DMS 273 treated with DMSO at 0.1 percent for 48 hours (cell line): ENCODE results near the gene NBPF1.
"Not testable (repeated sequence)": the region's sequence is repeated elsewhere in the genome, so short reads cannot be mapped to it uniquely, and the experiment has no call there.

ENCODE experiments used
- DNase-seq: peaks from one replicate; lab custom pipeline; 2025; lab: John Stamatoyannopoulos, UW

NBPF1 gene

GRCh38 chr1:16613185-16614147, at the start of gene NBPF1:
TSS of gene NBPF1 (minus strand) at chr1:16613564.
- DNase-seq, result peak; percentile 98

DNA sequence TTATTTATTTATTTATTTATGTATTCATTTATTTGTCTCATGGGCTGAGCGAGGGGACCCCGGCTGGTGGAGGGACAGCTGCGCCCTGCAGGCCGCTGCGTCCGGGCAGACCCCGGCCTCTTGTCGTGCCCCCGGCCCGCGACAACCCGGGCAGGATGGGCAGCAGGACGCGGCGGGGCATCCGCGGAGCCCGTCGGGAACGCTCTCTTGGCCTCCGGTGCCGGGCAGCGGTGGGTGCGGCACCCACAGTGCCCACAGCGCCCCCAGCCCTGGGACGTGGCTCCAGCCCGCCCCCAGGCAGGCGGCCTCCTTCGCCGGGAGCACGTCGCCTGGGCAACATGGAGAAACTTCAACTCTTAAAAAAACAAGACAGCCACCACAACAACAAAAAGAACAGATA, 44.9 kb upstream of the NBPF1 start:
- not testable (repeated sequence) for DNase-seq

- not testable (repeated sequence) for DNase-seq
Observed at GRCh38 chr1:16656981-16657683, 43.8 kb upstream of the NBPF1 start.

- DNase-seq, result not testable (repeated sequence)
Observed at GRCh38 chr1:16656574-16656973, 43.2 kb upstream of the NBPF1 start.

GRCh38 chr1:16651560-16651959, 38.2 kb upstream of the NBPF1 start:
- not testable (repeated sequence) for DNase-seq

GRCh38 chr1:16649960-16650359, 36.6 kb upstream of the NBPF1 start:
- not testable (repeated sequence) for DNase-seq

DNA sequence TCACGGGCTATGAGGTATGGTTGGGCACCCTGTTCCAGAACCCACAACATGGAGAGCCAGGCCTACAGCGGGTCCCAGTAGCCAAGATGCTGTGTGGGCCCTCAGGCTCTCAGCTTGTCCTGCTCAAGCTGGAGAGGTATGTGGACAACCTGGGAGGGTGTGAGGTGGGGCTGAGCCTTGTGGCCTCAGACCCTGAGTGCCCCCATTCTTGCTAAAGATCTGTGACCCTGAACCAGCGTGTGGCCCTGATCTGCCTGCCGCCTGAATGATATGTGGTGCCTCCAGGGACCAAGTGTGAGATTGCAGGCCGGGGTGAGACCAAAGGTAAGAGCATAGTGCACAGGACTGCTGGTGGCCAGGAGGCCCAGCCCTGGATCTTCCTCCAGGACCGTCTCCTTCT, 36.0 kb upstream of the NBPF1 start:
- not testable (repeated sequence) for DNase-seq

DNA sequence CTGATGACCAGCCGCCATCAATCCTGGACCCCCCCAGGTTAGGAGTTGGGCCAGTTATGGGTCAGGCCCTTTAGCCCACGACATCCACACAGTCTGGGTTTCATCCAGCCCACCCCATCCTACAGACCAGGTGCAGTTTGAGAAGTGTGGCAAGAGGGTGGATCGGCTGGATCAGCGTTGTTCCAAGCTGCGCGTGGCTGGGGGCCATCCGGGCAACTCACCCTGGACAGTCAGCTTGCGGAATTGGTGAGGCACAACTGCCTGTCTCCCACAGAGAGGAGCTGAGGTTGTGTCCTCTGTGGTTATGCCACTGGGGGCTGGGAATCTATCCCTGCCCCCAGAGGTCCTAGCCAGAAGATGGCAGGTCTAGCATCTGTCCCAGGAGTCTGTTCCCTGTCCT, 35.4 kb upstream of the NBPF1 start:
- not testable (repeated sequence) for DNase-seq

DNA sequence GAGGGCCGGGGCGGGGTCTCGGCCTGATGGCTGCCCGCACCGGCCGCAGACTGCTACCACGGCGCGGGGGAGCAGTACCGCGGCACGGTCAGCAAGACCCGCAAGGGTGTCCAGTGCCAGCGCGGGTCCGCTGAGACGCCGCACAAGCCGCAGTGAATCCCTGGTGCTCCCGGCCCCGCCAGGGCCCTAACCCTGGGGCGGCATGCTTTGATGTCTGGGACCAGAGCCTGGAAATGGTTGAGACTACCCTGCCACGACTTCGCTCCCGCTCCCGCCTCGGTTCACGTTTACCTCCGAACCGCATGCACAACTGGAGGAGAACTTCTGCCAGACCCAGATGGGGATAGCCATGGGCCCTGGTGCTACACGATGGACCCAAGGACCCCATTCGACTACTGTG, 34.9 kb upstream of the NBPF1 start:
- DNase-seq, result not testable (repeated sequence)

DNA sequence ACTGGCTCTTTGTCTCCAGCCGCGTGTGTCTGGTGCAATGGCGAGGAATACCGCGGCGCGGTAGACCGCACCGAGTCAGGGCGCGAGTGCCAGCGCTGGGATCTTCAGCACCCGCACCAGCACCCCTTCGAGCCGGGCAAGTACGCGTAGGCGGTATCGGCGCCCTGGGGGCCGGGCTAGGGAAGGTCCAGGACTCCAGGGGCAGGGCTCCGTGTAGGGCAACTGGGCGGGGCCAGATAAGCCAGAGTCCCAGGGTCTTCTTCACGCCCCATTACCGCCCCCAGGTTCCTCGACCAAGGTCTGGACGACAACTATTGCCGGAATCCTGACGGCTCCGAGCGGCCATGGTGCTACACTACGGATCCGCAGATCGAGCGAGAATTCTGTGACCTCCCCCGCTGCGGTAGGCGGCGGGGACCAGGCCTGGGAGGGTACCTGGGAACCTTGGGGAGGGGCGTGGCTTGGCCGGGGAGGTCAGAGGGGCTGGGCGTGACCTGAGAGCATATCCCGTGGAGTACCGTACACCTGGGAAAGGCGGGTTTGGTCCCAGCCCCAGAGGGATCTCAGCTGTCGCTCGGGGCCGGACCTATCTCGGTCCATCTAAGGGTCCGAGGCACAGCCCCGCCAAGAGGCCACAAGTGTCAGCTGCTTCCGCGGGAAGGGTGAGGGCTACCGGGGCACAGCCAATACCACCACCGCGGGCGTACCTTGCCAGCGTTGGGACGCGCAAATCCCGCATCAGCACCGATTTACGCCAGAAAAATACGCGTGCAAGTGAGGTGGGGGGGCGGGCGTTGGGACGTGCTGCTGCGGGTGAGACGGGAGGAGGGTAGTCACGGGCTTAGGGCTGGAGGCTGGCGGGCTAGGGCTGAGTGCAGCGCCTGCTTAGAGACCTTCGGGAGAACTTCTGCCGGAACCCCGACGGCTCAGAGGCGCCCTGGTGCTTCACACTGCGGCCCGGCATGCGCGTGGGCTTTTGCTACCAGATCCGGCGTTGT, 34.1 kb upstream of the NBPF1 start:
- not testable (repeated sequence) for DNase-seq

DNA sequence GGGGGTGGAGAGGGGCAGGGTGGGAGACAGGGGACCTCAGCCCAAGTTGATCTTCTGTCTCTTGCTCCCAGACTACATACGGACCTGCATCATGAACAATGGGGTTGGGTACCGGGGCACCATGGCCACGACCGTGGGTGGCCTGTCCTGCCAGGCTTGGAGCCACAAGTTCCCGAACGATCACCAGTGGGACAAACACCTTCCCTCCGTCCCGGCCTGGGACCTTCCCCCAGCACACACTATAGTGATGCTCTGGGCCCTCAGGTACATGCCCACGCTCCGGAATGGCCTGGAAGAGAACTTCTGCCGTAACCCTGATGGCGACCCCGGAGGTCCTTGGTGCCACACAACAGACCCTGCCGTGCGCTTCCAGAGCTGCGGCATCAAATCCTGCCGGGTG, 33.4 kb upstream of the NBPF1 start:
- DNase-seq, result not testable (repeated sequence)

GRCh38 chr1:16646061-16646664, 32.8 kb upstream of the NBPF1 start:
- DNase-seq, result not testable (repeated sequence)

- DNase-seq, result not testable (repeated sequence)
Observed at GRCh38 chr1:16645271-16646060, 32.1 kb upstream of the NBPF1 start.

- peak; percentile 89 for DNase-seq
Observed at GRCh38 chr1:16644482-16645270, 31.3 kb upstream of the NBPF1 start.

- DNase-seq, result no peak
Observed at GRCh38 chr1:16644193-16644481, 30.8 kb upstream of the NBPF1 start.

DNA sequence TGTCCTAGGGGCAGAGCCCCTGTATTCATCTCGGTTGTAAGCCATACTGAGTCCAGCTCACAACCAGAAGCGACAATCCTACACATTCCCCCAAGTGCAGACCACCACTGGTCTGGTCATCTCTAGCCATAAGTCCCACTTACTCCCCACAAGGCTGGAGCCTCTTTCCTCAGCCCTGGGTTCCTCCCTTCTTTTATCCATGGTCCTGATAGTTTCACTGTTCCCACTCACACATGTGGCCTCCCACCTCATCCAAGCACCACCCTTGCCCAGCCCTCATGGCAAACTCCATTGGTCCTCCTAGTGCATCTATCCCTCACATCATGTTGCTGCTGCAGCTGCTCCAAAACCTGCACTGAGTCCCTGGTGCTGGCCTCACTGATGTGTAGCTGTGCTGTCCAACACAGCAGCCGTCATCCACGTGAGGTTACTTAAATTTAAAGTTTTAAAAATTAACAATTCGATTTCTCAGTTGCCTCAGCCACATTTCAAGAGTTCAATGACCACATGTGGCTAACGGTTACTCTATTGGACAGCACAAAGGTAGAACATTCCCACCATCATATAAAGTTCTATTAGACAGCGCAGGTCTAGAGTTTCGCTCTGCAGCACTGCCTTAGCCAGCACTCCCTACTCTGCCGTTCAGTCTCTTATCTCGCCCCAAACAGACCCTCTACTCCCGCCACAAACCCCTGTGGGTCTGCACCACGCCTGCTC, 30.3 kb upstream of the NBPF1 start:
- DNase-seq, result not testable (repeated sequence)

GRCh38 chr1:16643001-16643411, 29.6 kb upstream of the NBPF1 start:
- DNase-seq, result not testable (repeated sequence)

GRCh38 chr1:16642025-16642966, 28.9 kb upstream of the NBPF1 start:
- not testable (repeated sequence) for DNase-seq
